ENCODE data around the gene ESR2. TPM values are rescaled to one million over a fixed set of nuclear protein-coding genes. Genes with fewer than 3 reads are reported as not detected.
"Not testable (repeated sequence)": the region's sequence is repeated elsewhere in the genome, so short reads cannot be mapped to it uniquely, and the experiment has no call there.

Gene ESR2
- total RNA-seq, 1 donor, result under 0.01 TPM

DNA sequence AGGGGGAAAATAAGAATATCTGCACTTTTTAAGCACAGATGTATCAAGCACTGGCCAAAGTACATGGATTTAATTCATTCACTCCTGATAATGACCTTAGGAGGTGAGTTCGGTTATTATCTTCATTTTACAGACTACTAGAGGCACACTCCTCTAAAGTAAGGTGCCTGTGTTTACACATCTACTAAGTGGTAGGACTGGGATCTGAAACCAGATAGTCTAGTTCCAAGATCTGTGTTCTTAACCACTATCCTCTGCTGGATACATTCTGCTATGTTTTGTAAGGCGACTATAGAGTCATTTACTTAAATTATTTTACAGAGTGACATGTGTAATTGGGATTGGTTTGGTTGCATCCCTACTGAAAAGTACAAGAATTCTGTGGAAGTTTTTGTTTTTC, 175.3 kb downstream of the ESR2 start:
- TF ChIP-seq, protein P1, sequence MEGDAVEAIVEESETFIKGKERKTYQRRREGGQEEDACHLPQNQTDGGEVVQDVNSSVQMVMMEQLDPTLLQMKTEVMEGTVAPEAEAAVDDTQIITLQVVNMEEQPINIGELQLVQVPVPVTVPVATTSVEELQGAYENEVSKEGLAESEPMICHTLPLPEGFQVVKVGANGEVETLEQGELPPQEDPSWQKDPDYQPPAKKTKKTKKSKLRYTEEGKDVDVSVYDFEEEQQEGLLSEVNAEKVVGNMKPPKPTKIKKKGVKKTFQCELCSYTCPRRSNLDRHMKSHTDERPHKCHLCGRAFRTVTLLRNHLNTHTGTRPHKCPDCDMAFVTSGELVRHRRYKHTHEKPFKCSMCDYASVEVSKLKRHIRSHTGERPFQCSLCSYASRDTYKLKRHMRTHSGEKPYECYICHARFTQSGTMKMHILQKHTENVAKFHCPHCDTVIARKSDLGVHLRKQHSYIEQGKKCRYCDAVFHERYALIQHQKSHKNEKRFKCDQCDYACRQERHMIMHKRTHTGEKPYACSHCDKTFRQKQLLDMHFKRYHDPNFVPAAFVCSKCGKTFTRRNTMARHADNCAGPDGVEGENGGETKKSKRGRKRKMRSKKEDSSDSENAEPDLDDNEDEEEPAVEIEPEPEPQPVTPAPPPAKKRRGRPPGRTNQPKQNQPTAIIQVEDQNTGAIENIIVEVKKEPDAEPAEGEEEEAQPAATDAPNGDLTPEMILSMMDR (IDR thresholded peaks at IDR 0.05; ENCODE audit: insufficient read depth, low read length), result no peak
- DNase-seq (ENCODE audit: low read depth), result no peak
- no peak overlapping the region for H3K4me3 ChIP-seq (ENCODE audit: low read depth, low read length)

DNA sequence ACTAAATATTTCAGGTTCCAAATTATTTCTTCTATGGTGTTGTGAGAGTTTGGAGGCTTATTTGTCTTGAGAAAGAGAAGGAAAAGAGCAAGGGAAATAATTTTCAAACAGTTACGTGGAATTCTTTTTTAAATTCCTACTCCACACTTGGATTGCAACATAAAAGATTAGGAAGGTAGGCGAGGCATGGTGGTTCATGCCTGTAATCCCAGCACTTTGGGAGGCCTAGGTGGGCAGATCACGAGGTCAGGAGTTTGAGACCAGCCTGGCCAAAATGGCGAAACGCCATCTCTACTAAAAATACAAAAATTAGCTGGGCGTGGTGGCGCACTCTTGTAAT, 175.8 kb downstream of the ESR2 start:
- not testable (repeated sequence) for DNase-seq (ENCODE audit: low read depth); H3K4me3 ChIP-seq (ENCODE audit: low read depth, low read length)

DNA sequence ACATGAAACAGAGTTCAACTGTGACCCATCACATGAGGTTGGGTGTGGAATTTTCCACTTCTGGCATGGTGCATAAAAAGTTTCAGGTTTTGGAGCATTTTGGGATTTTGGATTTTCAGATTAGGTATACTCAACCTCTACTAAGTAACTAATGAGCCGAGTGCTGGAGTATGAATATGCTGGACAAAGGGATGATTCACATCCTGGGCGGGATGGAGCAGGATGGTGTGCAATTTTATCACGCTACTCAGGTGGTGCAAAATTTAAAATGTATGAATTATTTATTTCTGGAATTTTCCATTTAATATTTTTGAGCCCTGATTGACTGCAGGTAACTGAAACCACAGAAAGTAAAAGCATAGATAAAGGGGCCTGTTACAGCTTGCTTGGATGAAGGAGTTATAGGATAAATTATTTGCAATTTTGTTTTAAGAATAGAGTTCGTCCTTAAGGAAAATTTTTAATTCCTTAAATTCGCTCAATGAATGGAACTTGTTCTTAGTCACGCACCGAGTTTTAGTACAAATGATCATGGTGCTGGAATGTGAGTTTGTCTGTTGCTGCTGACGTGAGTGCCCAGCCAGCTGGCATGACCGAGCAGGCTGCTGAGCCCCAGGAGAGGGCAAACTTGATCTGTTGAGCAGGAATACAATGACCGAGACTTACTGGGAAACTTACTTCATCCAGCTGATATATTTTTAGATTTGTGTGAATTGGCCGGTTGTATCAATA, 176.3 kb downstream of the ESR2 start:
- DNase-seq (ENCODE audit: low read depth), result peak; percentile 88
- TF ChIP-seq, protein P1 (IDR thresholded peaks at IDR 0.05; ENCODE audit: insufficient read depth, low read length), result peak; percentile 20
- no peak overlapping the region for H3K4me3 ChIP-seq (ENCODE audit: low read depth, low read length)

DNA sequence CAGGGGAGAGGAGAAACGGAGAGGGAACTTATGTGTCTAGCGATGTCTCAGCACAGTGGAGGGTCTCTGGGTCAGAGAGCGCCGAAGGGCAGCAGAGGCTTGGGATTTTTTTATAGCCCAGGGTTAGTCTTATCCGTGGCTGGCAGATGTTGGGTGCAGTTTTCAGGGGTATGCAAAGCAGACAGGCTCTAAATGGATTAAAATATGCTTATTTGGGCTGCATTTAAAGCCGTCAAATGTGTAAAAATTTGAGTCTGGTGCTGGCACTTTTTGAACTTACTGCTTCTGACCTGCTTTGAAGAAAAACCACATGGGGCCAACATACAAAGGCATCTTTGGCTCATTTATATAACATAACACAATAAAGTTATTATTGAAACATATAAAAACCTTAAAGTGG, 178.8 kb downstream of the ESR2 start:
- DNase-seq (ENCODE audit: low read depth), result no peak
- no peak overlapping the region for H3K4me3 ChIP-seq (ENCODE audit: low read depth, low read length)
- TF ChIP-seq, protein P1 (IDR thresholded peaks at IDR 0.05; ENCODE audit: insufficient read depth, low read length), result no peak

DNA sequence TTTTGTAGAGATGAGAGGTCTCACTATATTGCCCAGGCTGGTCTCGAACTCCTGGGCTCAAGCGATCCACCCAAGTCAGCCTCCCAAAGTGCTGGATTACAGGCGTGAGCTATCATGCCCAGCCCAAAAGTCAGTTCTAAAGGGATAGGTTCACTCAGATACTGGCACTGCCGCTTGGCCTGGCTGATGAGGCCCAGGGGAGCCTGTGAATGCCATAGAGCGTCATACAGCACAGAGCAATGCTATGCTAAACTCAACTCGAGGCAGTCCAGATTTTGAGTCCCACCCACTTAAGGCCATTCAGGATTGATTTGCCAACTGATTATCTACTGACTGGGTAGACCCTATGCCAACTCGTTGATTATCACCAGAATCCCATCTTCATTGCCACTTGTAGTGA, 179.4 kb downstream of the ESR2 start:
- TF ChIP-seq, protein P1 (IDR thresholded peaks at IDR 0.05; ENCODE audit: insufficient read depth, low read length), result no peak
- H3K4me3 ChIP-seq (ENCODE audit: low read depth, low read length), result no peak overlapping the region
- no peak for DNase-seq (ENCODE audit: low read depth)

DNA sequence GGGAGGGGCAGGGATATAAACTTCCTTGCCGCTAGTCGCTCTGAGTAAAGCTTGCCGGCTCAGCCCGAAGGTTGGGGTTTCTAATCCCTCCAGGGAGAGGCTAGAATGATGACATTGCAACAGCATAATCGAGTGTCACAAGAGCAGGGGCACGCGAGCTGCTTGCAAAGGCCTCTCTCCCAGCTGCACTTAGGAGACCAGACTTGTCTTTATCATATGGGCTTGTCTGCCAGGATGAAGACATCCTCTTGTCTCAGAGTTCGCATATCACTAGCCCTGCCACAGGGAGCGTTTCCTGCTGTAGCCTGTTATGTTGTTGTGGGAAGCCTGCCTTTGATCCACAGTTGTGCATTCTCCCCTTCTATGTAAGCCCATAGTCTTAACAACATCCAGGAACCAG, 180.0 kb downstream of the ESR2 start:
- no peak overlapping the region for H3K4me3 ChIP-seq (ENCODE audit: low read depth, low read length)
- TF ChIP-seq, protein P1 (IDR thresholded peaks at IDR 0.05; ENCODE audit: insufficient read depth, low read length), result no peak
- DNase-seq (ENCODE audit: low read depth), result no peak

DNA sequence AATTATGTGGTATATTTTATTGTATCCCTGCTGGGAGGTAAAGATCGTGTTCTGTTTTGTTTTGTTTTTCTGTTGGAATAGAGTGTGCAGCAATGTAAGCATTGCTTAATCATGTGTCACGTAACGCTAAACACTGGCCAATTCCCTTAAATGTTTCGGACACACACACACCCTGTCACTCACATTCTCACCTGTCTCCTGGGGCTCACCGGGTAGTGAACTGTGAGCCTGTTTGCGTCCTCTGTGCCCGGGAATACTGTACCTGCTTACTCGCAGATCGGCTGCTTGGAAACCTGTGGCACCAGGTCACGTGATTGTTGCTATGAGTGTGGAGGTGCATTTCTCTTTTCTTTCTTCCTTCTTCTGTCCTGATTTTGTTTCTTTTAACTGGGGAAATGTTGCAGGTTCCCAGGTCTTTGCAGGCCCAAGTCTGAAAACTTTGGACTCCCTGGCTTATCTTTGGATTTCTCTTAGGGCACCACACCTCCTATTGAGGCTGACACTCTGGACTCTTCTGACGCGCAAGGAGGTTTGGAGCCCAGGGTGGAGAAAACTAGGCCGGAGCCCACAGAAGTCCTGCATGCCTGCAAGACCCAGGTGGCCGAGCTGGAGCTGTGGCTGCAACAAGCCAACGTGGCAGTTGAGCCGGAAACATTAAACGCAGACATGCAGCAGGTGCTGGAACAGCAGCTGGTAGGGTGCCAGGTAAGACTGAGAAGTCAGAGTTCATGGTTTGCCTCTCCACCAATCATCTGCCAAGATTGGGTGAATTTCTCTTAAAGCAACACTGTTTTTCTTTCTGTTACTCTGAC, 181.1 kb downstream of the ESR2 start:
- no peak overlapping the region for H3K4me3 ChIP-seq (ENCODE audit: low read depth, low read length)
- no peak for DNase-seq (ENCODE audit: low read depth)
- TF ChIP-seq, protein P1 (IDR thresholded peaks at IDR 0.05; ENCODE audit: insufficient read depth, low read length), result no peak

All from fibroblast of the aortic adventitia (primary cell).